Measurements from ENCODE around the gene LHX5. TPM values are rescaled to one million over a fixed set of nuclear protein-coding genes. Genes with fewer than 3 reads are reported as not detected.

Gene LHX5
- polyA plus RNA-seq, 3 donors: not detected

GRCh38 chr12:113425960-113426453 lies 45.7 kb downstream of the LHX5 start:
- 59% methylated on average over 6 of the region's 11 CpGs for WGBS (ENCODE audit: insufficient coverage)
- H4K20me1 ChIP-seq (ENCODE audit: insufficient read depth, low read length): no peaks in the 10 kb centered on the region
- H3K79me2 ChIP-seq (ENCODE audit: insufficient read depth, low read length): no peaks in the 10 kb centered on the region
- H3K4me2 ChIP-seq (replicated peaks; ENCODE audit: extremely low read depth, low read length, poor library complexity, severe bottlenecking): no peak overlapping the region
- H3K4me3 ChIP-seq (replicated peaks in 1 of 3; ENCODE audit: low read depth in 2 of 3, low read length in 3 of 3): no peak overlapping the region
- Mint-ChIP-seq H3K4me3 (peak overlapping the region in 1 of 2 donors; percentile 40), H3K27me3 (ENCODE audit: low read depth in 3 of 3) (peaks cover 0 to 4% (median 2%) of the 10 kb centered on the region in 3 donors), H3K36me3 (peaks cover 0 to 3% of the 10 kb centered on the region in 2 donors), H3K9me3 (peaks cover 0 to 7% (median 0%) of the 10 kb centered on the region in 7 donors), H3K4me1 (peaks cover 30% of the 10 kb centered on the region), H3K27ac (peak overlapping the region in 2 of 7 donors; percentile 69 to 71)
- H3K4me1 ChIP-seq (ENCODE audit: control insufficient read depth in 1 of 2, insufficient read depth in 2 of 2, low read length in 2 of 2): peaks cover 20 to 28% of the 10 kb centered on the region in 2 donors
- H2AFZ ChIP-seq (ENCODE audit: insufficient read depth, low read depth, low read length, poor library complexity, severe bottlenecking): no peak overlapping the region
- DNase-seq: no peak
- H3K9me3 ChIP-seq (replicated peaks in 1 of 2; ENCODE audit: control insufficient read depth in 1 of 2, insufficient read depth in 1 of 2, low read length in 2 of 2): no peaks in the 10 kb centered on the region
- no peak overlapping the region for H3K9ac ChIP-seq (ENCODE audit: insufficient read depth, low read length, poor library complexity, severe bottlenecking)
- H3K27ac ChIP-seq (ENCODE audit: low read depth in 1 of 2, low read length in 2 of 2): no peak overlapping the region
- H3K27me3 ChIP-seq (ENCODE audit: control insufficient read depth in 2 of 2, insufficient read depth in 2 of 2, low read length in 2 of 2): no peaks in the 10 kb centered on the region
- intact Hi-C loops (cut with micrococcal nuclease): loop anchor here (5.0 to 10.0 kb wide), 5 partner anchors 34 to 221 kb away; partner anchors contain the start of gene PLBD2 (in 1 of the 2)
- TF ChIP-seq CTCF (IDR thresholded peaks at IDR 0.05): no peak
- H3K36me3 ChIP-seq (replicated peaks in 1 of 2; ENCODE audit: control insufficient read depth in 1 of 2, insufficient read depth in 2 of 2, low read length in 2 of 2): no peaks in the 10 kb centered on the region

DNA sequence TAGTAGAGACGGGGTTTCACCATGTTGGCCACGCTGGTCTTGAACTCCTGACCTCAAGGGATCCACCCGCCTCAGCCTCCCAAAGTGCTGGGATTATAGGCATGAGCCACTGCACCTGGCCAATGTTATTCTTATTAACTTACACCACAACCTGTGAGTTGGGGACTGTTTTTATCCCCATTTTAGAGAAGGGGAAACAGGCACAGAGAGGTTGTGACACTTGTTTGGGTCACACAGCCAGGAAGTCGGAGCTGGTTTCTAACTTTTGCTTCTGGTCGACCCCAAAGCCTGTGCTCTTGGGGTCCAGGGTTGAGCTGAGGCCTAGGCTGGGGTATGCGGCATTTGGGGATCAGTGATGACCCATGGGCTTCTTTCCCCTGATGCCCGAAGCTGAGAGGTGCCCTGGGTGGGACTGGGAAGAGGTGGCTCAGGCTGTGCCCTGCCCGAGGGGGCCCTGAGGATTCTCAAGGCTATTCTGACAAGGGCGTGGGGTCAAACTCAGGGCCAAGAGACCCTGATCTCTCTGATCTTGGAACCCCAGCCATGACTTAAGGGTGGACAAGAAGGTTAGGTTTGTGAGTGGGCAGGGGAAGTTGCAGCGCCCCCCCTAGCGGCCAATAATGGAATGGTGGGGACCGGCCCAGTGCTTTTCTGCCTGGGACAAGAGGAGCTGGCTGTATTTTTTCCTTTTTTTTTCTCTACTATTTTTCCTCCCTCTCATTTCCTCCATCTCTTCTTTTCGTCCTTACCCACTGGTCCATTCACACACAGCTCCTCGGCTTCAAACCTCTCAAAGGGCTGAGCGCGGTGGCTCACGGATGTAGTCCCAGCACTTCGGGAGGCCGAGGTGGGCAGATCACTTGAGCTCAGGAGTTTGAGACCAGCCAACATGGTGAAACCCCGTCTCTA lies 46.5 kb downstream of the LHX5 start:
- no peaks in the 10 kb centered on the region for H4K20me1 ChIP-seq (ENCODE audit: insufficient read depth, low read length)
- no peak overlapping the region for H2AFZ ChIP-seq (ENCODE audit: insufficient read depth, low read depth, low read length, poor library complexity, severe bottlenecking)
- H3K4me3 ChIP-seq (replicated peaks in 1 of 3; ENCODE audit: low read depth in 2 of 3, low read length in 3 of 3): no peak overlapping the region
- no peaks in the 10 kb centered on the region for H3K36me3 ChIP-seq (replicated peaks in 1 of 2; ENCODE audit: control insufficient read depth in 1 of 2, insufficient read depth in 2 of 2, low read length in 2 of 2)
- no peaks in the 10 kb centered on the region for H3K79me2 ChIP-seq (ENCODE audit: insufficient read depth, low read length)
- no peak overlapping the region for H3K9ac ChIP-seq (ENCODE audit: insufficient read depth, low read length, poor library complexity, severe bottlenecking)
- H3K27me3 ChIP-seq (ENCODE audit: control insufficient read depth in 2 of 2, insufficient read depth in 2 of 2, low read length in 2 of 2): no peaks in the 10 kb centered on the region
- peaks cover 0 to 5% (median 0%) of the 10 kb centered on the region in 7 donors for H3K9me3 Mint-ChIP-seq
- peaks cover 20 to 29% of the 10 kb centered on the region in 2 donors for H3K4me1 ChIP-seq (ENCODE audit: control insufficient read depth in 1 of 2, insufficient read depth in 2 of 2, low read length in 2 of 2)
- no peak overlapping the region for H3K4me2 ChIP-seq (replicated peaks; ENCODE audit: extremely low read depth, low read length, poor library complexity, severe bottlenecking)
- H3K27ac ChIP-seq (ENCODE audit: low read depth in 1 of 2, low read length in 2 of 2): no peak overlapping the region
- peaks cover 37% of the 10 kb centered on the region for H3K4me1 Mint-ChIP-seq
- peaks cover 0 to 2% (median 0%) of the 10 kb centered on the region in 3 donors for H3K27me3 Mint-ChIP-seq (ENCODE audit: low read depth in 3 of 3)
- no peak overlapping the region for H3K4me3 Mint-ChIP-seq
- peak; percentile 60 to 72 (median 64) for DNase-seq
- peak; percentile 90 for TF ChIP-seq CTCF (IDR thresholded peaks at IDR 0.05)
- H3K27ac Mint-ChIP-seq: peak overlapping the region in 4 of 7 donors; percentile 18 to 60 (median 30)
- intact Hi-C loops (cut with micrococcal nuclease): loop anchor here (5.0 to 10.0 kb wide), 5 partner anchors 33 to 220 kb away; partner anchors contain the start of gene PLBD2 (in 1 of the 2)
- H3K36me3 Mint-ChIP-seq: peaks cover 0 to 3% of the 10 kb centered on the region in 2 donors
- no peaks in the 10 kb centered on the region for H3K9me3 ChIP-seq (replicated peaks in 1 of 2; ENCODE audit: control insufficient read depth in 1 of 2, insufficient read depth in 1 of 2, low read length in 2 of 2)
- WGBS (ENCODE audit: insufficient coverage): 77% methylated on average over 12 of the region's 20 CpGs
